GM18526 (cell line): ENCODE data around the gene RHOV.

Experiments
- POLR2A ChIP-seq: IDR thresholded peaks from 3 replicates; pipeline ENCODE4 v1.6.1; 2011; ENCODE audit not compliant: insufficient read length; ENCODE audit errors: extremely low read depth

The RHOV gene

DNA sequence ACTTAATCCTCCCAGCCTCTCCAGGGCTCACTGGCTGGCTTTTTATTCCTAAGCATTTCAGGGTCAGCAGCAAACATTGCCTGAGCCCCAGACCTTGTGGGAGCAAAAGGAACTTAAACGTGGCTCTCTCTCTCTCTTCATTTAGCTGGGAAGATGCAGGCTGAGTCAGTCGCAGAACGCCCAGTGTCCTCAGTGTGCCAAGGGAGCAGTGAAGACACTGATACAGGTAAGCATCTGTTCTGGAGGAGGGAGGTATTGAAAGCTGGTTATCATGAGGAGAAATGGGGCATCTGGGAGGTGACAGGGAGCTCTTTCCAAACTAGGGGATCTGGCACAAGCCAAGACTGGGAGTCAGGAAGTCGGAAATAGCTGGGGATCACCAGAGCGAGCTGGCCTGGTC is 4.3 kb downstream of the RHOV start:
- TF ChIP-seq POLR2A = no peak

DNA sequence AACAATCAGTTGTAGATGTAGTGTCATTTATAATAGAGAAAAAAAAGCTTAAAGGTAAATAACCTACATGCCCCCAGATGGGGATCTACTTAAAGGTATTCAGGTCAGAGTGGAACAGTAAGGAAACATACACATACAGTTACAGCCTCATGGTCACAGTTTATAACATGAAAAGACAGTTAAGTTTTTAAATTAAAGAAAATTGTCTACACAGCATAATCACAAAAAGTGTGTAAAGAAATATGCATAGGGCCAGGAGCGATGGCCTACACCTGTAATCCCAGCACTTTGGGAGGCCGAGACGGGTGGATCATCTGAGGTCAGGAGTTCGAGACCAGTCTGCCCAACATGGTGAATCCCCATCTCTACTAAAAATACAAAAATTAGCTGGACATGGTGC is 6.8 kb downstream of the RHOV start:
- TF ChIP-seq POLR2A = no peak

GRCh38 chr15:40863660-40864270 is 10.3 kb downstream of the RHOV start:
- TF ChIP-seq POLR2A = no peak

- no peak for TF ChIP-seq POLR2A
Measured at GRCh38 chr15:40859206-40859851, 14.7 kb downstream of the RHOV start.

- no peak for TF ChIP-seq POLR2A
Measured at GRCh38 chr15:40858706-40859105, 15.3 kb downstream of the RHOV start.

DNA sequence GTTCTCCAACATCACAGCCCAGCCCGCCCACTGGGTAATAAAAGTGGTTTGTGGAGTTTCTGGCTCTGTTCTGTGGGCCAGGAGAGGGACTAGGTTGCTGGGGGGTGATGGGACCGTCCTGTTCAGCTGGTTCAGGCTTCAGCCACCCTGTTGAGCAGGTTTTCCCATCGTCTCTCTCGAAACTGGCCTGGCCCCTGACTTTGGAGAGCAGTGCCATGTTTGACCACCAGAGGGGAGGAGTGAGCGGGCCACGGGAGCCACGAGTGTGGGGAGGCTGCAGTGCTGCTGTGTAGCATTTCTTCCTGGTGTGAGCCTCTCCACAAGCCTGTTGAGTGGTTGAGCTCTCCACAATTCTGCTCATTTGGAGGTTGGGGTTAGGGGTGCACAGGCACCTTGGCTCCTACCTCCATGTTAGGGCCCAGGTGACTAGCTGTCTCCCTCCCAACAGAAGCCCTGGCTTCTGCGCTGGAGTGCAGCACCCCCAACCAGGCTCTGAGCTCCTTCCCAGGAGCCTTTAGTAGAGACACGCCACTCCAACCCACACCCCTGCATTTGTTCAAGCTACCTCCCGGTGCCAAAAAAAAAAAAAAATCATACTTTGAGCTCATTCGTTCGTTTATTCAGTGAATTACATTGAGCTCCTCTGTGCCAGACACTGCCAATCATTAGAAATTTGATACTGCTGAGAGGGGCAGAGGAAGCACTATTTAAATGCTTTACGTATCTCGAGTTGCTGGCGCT is 16.3 kb downstream of the RHOV start:
- TF ChIP-seq POLR2A = no peak

DNA sequence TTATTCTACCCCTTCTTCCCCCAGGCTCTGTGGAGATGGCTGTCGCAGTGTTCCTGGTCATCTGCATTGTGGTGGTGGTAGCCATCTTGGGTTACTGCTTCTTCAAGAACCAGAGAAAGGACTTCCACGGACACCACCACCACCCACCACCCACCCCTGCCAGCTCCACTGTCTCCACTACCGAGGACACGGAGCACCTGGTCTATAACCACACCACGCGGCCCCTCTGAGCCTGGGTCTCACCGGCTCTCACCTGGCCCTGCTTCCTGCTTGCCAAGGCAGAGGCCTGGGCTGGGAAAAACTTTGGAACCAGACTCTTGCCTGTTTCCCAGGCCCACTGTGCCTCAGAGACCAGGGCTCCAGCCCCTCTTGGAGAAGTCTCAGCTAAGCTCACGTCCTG is 17.3 kb downstream of the RHOV start:
- TF ChIP-seq POLR2A = no peak

- TF ChIP-seq POLR2A = no peak
Measured at GRCh38 chr15:40855706-40856234, 18.3 kb downstream of the RHOV start.

DNA sequence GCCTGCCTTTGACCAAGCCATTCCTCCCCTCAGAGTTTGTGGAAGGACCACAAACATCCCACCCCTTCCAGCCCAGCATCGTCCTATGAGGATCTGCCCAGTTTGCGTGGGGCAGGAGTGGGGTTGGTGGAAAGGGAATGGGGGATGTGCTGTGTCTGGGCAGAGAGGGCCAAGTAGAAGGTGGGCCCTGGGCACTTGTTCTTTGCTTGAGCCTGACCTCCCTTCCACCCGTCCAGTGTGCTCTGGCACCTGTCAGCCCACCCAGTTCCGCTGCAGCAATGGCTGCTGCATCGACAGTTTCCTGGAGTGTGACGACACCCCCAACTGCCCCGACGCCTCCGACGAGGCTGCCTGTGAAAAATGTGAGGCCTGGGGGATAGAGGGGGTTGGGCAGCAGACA is 19.9 kb downstream of the RHOV start:
- TF ChIP-seq POLR2A = no peak

GRCh38 chr15:40853241-40853890 is 20.7 kb downstream of the RHOV start:
- no peak for TF ChIP-seq POLR2A

- TF ChIP-seq POLR2A = no peak
Measured at GRCh38 chr15:40852529-40852928, 21.5 kb downstream of the RHOV start.

- no peak for TF ChIP-seq POLR2A
Measured at GRCh38 chr15:40850576-40851112, 23.4 kb downstream of the RHOV start.

- no peak for TF ChIP-seq POLR2A
Measured at GRCh38 chr15:40847223-40847961, 26.6 kb downstream of the RHOV start.

DNA sequence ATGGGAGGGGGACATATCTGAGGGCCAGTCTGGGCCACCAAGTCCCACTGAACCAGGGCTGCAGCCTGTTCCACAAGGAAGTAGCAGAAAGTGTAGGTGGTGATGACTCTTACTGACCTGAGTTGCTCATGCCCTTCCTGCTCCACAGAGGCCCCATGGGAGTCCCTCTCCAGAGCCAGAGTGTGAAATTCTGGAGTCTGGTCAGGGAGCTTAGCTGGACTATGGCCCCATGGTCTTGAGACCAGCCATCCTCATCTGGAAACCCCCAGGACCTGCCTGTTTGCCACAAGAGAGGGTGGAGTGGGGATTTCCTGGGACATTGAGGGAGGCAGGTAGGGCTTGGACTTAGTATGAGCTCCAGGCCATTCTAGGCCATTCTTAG is 27.2 kb downstream of the RHOV start:
- TF ChIP-seq POLR2A = no peak
